B cell (primary cell): Measurements from ENCODE around the gene RAI14. TPM values are rescaled to one million over a fixed set of nuclear protein-coding genes. Genes with fewer than 3 reads are reported as not detected.

Experiments used
- ATAC-seq: fragments of 200-7000 bp; cut with Tn5 transposase; one replicate; pipeline ENCODE4 v1.10.0; 2021; ENCODE audit warnings: low read depth, mild to moderate bottlenecking, moderate number of reproducible peaks, moderate library complexity
- CTCF ChIA-PET: fragments of 350-600 bp; sonication (Branson Sonifier 250); formaldehyde crosslinking; loops from one replicate; lab custom pipeline; 2021; ENCODE audit warnings: antibody characterized with exemption, inconsistent platforms; lab: Charles Lee
- POLR2A ChIA-PET: fragments of 350-600 bp; sonication (Branson Sonifier 250); formaldehyde crosslinking; loops from one replicate; lab custom pipeline; 2021; ENCODE audit warnings: antibody characterized with exemption; lab: Charles Lee
- DNase-seq: peaks from one replicate; pipeline ENCODE4 v3.0.0; 2013
- H2AFZ ChIP-seq: 2 replicates; pipeline ENCODE4 v1.6.1; 2012; ENCODE audit warnings: mild to moderate bottlenecking, low read depth, low read length; ENCODE audit not compliant: insufficient read depth, poor library complexity, severe bottlenecking
- H3K27ac ChIP-seq, 2 donors: 1 replicate in 1 of 2; 2 replicates in 1 of 2; pipeline ENCODE4 v1.5.1; 2012 to 2013; ENCODE audit warnings: low read length in 2 of 2, mild to moderate bottlenecking in 2 of 2, moderate library complexity in 1 of 2
- H3K27me3 ChIP-seq, 4 experiments: fragments of 200-600 bp in 1 of 4; sonication (generic) in 1 of 4; replicated peaks in 1 of 4; 1 replicate in 2 of 4; 2 replicates in 2 of 4; pipeline versions ENCODE4 v1.6.1 to v1.7.0; 2013 to 2016; ENCODE audit warnings: low read length in 3 of 4, mild to moderate bottlenecking in 2 of 4, mixed read lengths in 1 of 4, moderate library complexity in 1 of 4; ENCODE audit not compliant: insufficient read depth in 4 of 4, control insufficient read depth in 3 of 4; ENCODE audit errors: control extremely low read depth in 1 of 4
- H3K36me3 ChIP-seq, 2 experiments: replicated peaks in 1 of 2; 1 replicate in 1 of 2; 2 replicates in 1 of 2; pipeline versions ENCODE4 v1.6.1 to v1.7.1; 2013; ENCODE audit warnings: low read length in 1 of 2; ENCODE audit not compliant: insufficient read depth in 2 of 2, control insufficient read depth in 1 of 2; ENCODE audit errors: control extremely low read depth in 1 of 2, extremely low read depth in 1 of 2
- H3K4me1 ChIP-seq, 2 donors: fragments of 200-600 bp in 1 of 2; sonication (generic) in 1 of 2; 1 replicate in 1 of 2; 2 replicates in 1 of 2; pipeline versions ENCODE4 v1.5.1 to v1.6.1; 2013 to 2017; ENCODE audit warnings: low read length in 2 of 2; ENCODE audit not compliant: control insufficient read depth in 2 of 2, insufficient read depth in 2 of 2
- H3K4me2 ChIP-seq: replicated peaks from 2 replicates; pipeline ENCODE3; 2012; ENCODE audit warnings: mild to moderate bottlenecking, low read depth, low read length; ENCODE audit not compliant: poor library complexity, severe bottlenecking
- H3K4me3 ChIP-seq, 5 experiments: fragments of 200-600 bp in 1 of 5; sonication (generic) in 1 of 5; 1 replicate in 3 of 5; 2 replicates in 2 of 5; pipeline versions ENCODE4 v1.5.1 to v1.7.0; 2011 to 2016; ENCODE audit warnings: low read length in 4 of 5, mild to moderate bottlenecking in 4 of 5, low read depth in 2 of 5, control low read depth in 1 of 5, moderate library complexity in 1 of 5; ENCODE audit not compliant: insufficient read depth in 1 of 5; ENCODE audit errors: control extremely low read depth in 1 of 5, extremely low read depth in 1 of 5
- H3K79me2 ChIP-seq: fragments of 200-600 bp; sonication (generic); one replicate; pipeline ENCODE4 v1.6.0; 2016; ENCODE audit warnings: low read length; ENCODE audit not compliant: control insufficient read depth, insufficient read depth
- H3K9ac ChIP-seq: fragments of 200-600 bp; sonication (generic); 2 replicates; pipeline ENCODE4 v1.6.1; 2017; ENCODE audit warnings: mild to moderate bottlenecking, low read length, moderate library complexity
- H3K9me3 ChIP-seq, 3 donors: one replicate each; pipeline versions ENCODE4 v1.6.1 to v1.7.1; 2013; ENCODE audit warnings: low read length in 2 of 3; ENCODE audit not compliant: control insufficient read depth in 2 of 3, insufficient read depth in 1 of 3; ENCODE audit errors: control extremely low read depth in 1 of 3
- H4K20me1 ChIP-seq: 2 replicates; pipeline ENCODE4 v1.6.0; 2012; ENCODE audit warnings: mild to moderate bottlenecking, low read length; ENCODE audit not compliant: insufficient read depth, control insufficient read depth, poor library complexity, severe bottlenecking
- H3K27ac Mint-ChIP-seq: one replicate; pipeline ENCODE4 v1.8.0; 2021; ENCODE audit warnings: mixed read lengths
- H3K27me3 Mint-ChIP-seq: one replicate; pipeline ENCODE4 v1.8.0; 2021; ENCODE audit warnings: mixed read lengths
- H3K4me1 Mint-ChIP-seq: one replicate; pipeline ENCODE4 v1.8.0; 2021; ENCODE audit warnings: mixed read lengths
- H3K4me3 Mint-ChIP-seq: one replicate; pipeline ENCODE4 v1.8.0; 2021; ENCODE audit warnings: mixed read lengths
- H3K9me3 Mint-ChIP-seq: one replicate; pipeline ENCODE4 v1.8.0; 2022; ENCODE audit warnings: mixed read lengths; ENCODE audit not compliant: insufficient read depth
- CTCF ChIP-seq: fragments of 200-600 bp; IDR thresholded peaks from one replicate; pipeline ENCODE4 v1.8.0; 2022; ENCODE audit warnings: antibody characterized with exemption, mild to moderate bottlenecking
- EZH2 ChIP-seq: IDR thresholded peaks from 2 replicates; pipeline ENCODE4 v1.6.1; 2012; ENCODE audit warnings: borderline replicate concordance, low read depth, mild to moderate bottlenecking, moderate library complexity, low read length; ENCODE audit not compliant: insufficient read depth, poor library complexity, severe bottlenecking
- whole genome bisulfite sequencing: methylation state at CpG from one replicate; pipeline ENCODE4 v1.1.5; 2013; ENCODE audit warnings: missing lambda C conversion rate; ENCODE audit not compliant: insufficient coverage; 5-methylcytosine and 5-hydroxymethylcytosine counted together
- intact Hi-C: fragments of 100-400 bp; cut with micrococcal nuclease; formaldehyde crosslinking; loops from one replicate; pipeline ENCODE4 v1.10.0; 2022
- polyA plus RNA-seq: library from polyadenylated mRNA; depleted of rRNA; stranded (reverse); fragments of >200 nt; gene quantifications from 2 replicates; pipeline ENCODE4 v1.2.3, GENCODE V29; 2012
- total RNA-seq, 2 donors: library from RNA; stranded (reverse); fragments of 120-200 nt in 1 of 2; gene quantifications; 1 replicate in 1 of 2; 2 replicates in 1 of 2; pipeline versions ENCODE4 v1.2.3 to v1.2.4, GENCODE V29; 2013 to 2022

RAI14 gene
- total and polyA plus RNA-seq, 2 donors (not counting 1 experiment from before 2014, with no cell fraction given), result 0.55 to 1.9 TPM

GRCh38 chr5:34791761-34792244, 135.7 kb downstream of the RAI14 start:
- H3K4me1 Mint-ChIP-seq, result no peaks in the 10 kb centered on the region
- H3K27ac ChIP-seq, result no peak overlapping the region
- CTCF ChIA-PET, result no interaction called here

More at GRCh38 chr5:34791761-34792244, 135.7 kb downstream of the RAI14 start:
- Histone ChIP-seq H4K20me1 (no peaks in the 10 kb centered on the region), H3K4me1 (no peaks in the 10 kb centered on the region), H3K4me2 (no peak overlapping the region), H3K79me2 (no peaks in the 10 kb centered on the region), H3K4me3 (no peak overlapping the region), H3K36me3 (no peaks in the 10 kb centered on the region), H2AFZ (no peak overlapping the region), H3K9me3 (no peaks in the 10 kb centered on the region), H3K9ac (no peak overlapping the region), H3K27me3 (no peaks in the 10 kb centered on the region)
- no peak for DNase-seq
- intact Hi-C loops, result no loop called here
- H3K4me3 Mint-ChIP-seq, result no peak overlapping the region
- POLR2A ChIA-PET, result no interaction called here
- ATAC-seq, result no peak
- WGBS, result 100% methylated on average over 2 of the region's 5 CpGs
- peaks cover 4% of the 10 kb centered on the region for H3K27me3 Mint-ChIP-seq
- no peaks in the 10 kb centered on the region for H3K9me3 Mint-ChIP-seq
- TF ChIP-seq EZH2, result no peak
- TF ChIP-seq CTCF, result no peak
- no peak overlapping the region for H3K27ac Mint-ChIP-seq
